Cerebellar cortex (tissue), 1 donor: ENCODE measurements around the gene B4GALT5.

Experiments used
- DNase-seq: peaks from one replicate; pipeline ENCODE4 v3.0.0-alpha.2; 2015; ENCODE audit warnings: low spot score

The B4GALT5 gene

DNA sequence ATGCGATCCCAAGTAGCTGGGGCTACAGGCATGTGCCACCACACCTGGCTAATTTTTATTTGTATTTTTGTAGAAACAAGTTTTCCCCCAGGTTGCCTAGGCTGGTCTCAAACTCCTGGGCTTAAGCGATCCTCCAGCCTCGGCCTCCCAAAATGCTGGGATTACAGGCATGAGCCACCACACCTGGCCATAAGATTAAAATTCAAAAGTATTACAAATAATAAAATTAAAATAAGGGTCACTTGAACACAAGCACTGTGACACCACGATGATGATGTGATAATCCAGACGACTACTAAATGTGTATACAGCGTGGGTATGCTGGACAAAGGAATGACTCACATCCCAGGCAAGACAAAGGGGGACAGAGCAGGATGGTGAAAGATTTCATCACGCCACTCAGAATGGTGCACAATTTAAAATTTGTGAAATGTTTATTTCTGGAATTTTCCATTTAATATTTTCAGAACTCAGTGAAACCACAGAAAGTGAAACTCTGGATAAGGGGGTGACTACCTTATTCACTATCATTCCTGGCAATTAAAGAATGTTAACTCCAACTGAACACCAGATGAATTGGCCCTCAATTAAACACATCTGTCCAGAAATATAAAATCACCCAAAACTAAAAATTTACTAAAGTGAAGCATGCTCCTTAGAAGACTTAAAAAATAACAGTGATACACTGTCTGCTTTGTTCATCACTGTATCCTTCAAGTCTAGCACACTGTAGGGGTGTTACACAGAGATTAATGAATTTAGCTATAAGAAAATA is 13.1 kb downstream of the B4GALT5 start:
- DNase-seq, result no peak

DNA sequence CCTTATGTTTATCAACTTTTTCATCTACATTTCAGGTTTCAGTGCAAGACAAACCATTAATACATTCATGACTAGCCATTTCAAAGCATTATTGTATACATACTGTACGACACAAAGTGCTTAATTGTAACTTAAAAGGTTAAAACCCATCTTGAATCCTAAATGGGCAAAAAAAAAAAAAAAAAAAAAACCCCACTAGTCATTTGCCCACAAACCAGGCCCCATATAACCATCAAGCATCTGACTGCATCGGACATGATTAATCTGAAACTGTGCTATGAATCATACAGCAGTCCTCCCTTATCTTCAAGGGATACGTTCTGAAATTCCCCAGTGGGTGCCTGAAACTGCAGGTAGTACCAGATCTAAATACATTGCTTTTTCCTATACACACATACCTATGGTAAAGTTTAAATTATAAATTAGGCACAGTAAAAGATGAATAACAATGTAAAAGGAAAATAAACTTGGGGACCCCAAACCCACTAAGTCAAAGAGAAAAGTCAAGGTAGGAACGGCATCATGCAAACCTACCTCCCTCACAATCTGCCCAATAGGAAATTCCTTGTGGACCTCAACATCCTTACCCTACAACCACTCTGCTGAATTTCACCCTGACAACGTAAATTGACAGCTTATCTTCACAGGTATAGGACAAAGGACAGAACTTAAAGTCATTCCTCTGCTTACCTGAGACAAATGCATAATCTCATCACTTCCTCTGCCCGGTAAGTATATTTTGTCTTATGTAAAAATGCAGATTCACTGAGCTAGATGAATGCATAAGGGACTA is 14.3 kb downstream of the B4GALT5 start:
- peak; percentile 3 for DNase-seq

- DNase-seq, result peak; percentile 2
These were observed 15.2 kb downstream of the B4GALT5 start for GRCh38 chr20:49698477-49698876.

- peak; percentile 65 for DNase-seq
These were observed 16.6 kb downstream of the B4GALT5 start for GRCh38 chr20:49697071-49697470.

GRCh38 chr20:49696594-49696993 is 17.1 kb downstream of the B4GALT5 start:
- DNase-seq, result peak; percentile 15

DNA sequence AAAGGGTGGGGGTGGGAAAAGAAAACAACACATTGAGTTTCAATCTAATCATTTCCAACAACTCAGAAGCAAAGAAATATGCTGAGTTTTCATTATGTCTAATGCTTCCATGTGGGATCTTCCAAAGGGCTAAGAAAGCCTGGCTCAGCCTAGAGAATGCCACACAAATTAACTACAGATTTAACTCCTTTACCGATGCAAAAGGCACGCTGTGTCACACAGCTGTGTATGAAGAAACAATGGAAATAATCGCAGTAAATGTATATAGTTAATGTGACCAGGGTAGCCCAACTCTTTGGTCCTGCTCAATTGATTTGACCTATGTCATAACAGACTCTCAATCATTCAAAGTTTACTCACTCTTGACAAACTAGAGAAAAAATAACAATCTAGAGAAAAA is 17.8 kb downstream of the B4GALT5 start:
- no peak for DNase-seq

DNA sequence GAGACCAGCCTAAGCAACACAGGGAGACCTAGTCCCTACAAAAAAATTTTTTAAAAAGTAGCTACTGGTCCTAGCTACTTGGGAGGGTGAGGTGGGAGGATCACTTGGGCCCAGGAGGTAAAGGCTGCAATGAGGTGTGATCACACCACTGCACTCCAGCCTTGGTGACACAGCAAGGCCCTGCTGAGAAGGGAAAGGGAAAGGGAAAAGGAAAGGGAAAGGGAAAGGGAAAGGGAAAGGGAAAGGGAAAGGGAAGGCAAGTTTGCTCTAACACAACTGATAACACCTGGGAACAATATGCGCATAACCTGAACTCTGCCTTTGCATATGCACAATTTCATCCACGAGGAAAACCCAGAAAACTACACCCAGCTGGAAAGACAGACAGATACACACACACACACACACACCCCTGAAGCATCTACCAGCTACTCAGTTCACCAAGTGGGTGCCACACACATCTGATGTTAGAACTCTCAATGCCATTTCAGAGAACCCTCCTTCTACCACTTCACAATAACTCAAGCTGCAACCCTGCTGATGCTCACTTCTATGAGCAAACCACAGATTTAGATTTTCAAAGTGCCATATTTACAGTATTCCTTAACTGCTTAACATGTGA is 19.1 kb downstream of the B4GALT5 start:
- DNase-seq, result no peak

DNA sequence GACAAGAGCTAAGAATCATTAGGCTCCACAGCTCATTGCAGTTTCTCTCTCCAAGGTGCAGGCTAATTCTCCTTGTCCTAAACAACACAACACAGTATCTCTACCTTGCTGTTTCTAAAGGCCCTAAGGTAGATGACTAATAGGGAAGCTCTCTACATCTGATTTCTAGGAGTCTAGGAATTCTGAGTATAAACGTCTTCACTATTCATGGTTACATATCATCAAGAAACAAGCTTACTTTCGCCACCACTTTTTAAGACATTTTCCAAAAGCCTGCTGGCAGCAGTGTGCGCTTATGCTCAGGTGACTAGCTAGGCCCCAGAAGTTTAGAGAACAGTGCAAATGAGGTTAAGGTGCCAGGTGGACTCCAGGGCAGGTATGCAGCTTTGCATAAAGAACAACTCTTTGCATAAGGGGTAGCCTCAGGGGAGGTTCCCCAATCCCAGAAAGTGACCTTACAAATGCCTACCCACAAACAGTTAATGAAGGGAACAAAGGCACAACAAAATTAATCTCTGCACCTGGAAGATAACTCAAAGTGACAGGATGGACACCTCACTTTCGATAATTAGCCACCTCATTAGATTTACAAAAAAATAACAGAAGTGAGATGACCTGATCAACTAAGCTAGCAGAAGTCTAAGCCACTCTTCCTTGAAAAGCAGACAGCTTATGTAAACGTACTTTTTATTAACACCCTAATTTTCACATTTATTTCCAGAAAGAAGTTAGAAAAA is 20.1 kb downstream of the B4GALT5 start:
- no peak for DNase-seq

DNA sequence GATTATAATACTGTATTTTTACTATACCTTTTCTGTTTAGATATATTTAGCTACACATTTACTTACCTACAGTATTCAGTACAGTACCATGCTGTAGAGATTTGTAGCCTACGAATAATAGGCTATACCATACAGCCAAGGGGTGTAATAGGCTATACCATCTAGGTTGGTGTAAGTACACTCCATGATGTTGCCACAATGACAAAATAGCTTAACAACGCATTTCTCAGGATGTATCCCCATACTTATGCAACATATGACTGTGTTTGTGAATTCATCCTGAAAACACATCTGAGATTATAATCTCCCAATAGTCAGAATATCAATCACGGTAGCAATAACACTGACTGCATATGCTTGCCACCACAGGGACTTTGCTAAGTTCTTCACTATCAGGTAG is 20.7 kb downstream of the B4GALT5 start:
- DNase-seq, result no peak

DNA sequence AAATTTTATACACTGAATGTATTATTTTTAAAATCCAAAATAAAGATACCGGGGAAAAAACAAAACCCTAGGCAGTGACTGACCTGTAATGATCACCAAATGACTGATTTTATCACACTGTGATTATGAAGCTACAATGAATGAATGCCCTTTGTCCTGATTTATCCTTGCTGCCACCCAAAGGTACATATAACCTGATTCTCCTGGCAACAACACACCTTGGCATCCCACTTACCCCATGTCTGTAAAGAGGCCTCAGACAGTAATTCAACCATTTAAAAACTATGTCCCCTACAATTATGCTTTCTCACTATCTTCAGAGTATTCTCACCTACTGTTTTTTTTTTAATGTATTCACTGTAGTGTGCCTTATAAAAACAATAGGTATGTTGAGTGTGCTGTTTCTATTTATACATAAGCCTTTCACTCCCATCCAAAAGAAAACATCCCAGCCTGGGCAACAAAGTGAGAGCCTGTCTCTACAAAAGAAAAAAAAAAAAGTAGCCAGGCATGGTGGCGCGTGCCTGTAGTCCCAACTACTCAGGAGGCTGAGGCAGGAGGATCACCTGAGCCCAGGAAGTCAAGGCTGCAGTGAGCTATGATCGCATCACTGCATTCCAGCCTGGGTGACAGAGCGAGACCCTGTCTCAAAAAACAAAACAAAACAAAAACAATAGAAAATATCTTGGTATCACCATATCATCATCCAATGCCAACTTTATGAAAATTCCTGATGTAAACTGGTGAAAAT is 21.7 kb downstream of the B4GALT5 start:
- DNase-seq, result no peak

DNA sequence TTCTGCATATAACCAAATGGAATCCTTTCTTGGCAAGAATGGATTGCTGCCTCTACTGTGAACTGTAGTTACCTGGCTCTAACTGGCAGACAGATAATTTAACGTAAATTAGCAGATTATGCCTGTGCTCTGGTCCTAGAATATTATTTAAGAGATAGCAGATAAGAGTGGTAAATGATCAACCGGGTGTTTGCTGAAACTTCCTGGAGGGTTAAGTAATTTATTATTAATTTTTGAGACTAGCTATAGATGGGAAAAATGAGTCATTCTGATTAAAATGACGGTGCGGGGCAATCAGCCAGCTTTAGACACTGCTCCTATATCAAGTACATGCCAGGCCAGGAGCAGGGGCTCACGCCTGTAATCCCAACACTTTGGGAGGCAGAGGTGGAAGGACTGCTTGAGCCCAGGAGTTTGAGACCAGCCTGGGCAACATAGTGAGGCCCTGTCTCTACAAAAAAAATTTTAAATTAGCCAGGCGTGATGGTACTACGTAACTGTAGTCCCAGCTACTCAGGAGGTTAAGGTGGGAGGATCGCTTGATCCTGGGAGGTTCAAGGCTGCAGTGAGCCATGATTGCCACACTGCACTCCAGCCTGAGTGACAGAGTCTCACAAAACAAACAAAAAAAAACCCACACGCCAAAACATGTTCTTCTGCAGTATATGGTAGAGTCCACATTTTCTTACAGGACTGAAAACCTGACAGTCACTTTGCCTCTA is 22.6 kb downstream of the B4GALT5 start:
- DNase-seq, result no peak

DNA sequence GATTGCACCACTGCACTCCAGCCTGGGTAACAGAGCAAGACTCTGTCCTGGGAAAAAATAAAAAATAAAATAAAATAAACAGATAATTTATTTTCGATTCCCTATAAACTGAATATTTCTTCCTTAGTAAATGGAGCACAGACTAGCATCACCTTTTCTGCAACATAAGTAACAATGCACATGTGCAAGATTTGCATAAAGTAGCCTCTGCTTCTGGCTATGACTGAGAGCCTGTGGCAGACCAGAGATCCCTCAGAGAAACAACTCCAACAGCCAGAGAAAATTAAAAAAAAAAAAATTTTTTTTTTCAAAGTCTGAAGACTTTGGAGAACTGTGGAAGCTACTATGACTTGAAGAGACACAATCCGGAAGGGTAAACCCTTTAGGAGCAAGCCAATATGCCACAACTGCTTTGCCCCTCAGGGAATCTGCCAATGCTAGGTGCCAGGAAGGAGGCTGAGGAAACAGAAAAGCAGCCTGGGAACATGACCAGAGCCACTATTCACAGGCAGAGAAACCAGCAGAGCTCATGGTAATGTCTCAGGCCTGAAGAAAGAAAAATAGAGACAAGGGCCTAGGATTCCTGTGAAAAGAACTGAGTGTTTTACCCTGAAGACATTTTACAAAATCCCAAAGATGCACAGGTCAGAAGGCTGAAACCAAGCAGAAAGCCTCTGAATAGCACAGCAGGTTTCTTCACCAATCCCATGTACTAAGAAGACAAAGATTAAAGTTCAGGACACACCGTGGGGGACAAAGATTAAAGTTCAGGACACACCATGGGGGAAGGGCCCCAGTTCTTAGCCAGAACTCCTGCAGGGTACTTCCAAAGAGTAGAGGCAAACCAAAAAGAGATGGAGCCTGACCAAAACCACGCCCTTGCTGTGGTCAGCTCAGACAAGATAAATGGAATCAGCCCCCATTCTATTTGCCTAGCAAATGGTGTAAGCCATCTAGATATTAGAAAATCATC is 25.8 kb downstream of the B4GALT5 start:
- DNase-seq, result peak; percentile 55

DNA sequence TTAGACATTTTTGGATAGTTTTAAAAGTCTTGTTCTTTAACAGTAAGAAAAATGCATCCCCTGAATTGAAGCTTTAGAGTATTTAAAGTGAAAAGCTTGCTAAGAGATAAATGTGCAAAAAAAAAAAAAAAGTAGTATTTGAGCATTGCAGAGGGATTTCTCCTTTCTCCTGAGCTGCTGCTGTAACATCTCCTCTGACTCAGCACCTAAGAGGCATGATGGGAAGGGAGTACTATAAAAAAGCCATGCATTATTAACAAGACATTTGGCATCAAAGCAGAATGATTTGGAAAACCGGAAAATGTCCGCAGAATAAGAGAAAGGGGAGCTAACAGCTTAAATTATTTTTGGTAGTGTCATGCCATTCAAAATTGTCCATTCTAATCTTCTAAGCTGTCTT is 27.9 kb downstream of the B4GALT5 start:
- DNase-seq, result peak; percentile 45

GRCh38 chr20:49685161-49685601 is 28.5 kb downstream of the B4GALT5 start:
- peak; percentile 72 for DNase-seq

DNA sequence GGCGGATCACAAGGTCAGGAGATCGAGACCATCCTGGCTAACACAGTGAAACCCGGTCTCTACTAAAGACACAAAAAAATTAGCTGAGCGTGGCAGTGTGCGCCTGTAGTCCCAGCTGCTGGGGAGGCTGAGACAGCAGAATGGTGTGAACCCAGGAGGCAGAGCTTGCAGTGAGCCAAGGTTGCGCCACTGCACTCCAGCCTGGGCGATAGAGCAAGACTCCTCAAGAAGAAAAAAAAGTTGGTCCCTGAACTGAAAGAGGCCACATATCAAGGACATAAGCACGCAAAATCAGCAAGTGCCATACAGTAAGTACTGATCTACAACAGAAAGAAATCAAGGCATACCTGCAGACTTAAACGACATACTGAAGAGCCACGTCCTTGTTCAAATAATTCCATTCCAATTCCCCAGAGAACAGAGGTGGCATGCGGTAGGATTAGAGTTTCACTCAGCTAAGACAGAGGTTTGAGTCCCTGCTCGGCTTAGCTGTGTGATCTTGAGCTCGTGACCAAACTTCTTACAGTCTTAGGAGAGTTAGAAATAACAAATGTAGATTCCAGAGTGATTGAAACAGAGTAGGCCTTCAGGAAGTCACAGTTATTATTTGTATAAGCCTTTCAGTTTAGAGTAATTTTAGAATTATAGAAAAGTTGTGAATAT is 29.2 kb downstream of the B4GALT5 start:
- no peak for DNase-seq

- DNase-seq, result no peak
These were observed 30.9 kb downstream of the B4GALT5 start for GRCh38 chr20:49682798-49683197.

DNA sequence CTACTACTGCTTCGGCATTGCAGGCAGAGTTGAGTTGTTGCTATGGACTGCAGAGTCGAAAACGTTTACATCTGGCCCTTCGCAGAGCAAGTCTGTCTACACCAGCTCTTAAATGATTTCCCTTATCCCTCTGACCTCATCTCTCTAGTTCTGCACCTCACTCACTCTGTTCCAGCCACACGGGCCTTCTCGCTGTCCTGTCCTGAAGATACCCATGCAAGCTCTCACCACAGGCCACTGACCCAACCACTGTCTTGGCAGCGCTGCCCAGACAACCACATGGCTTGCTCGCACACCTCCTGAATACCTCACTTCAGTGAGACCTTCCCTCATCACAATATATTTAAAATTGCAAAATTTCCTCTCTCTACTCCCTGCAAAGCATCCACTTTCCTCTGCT is 31.4 kb downstream of the B4GALT5 start:
- DNase-seq, result no peak

DNA sequence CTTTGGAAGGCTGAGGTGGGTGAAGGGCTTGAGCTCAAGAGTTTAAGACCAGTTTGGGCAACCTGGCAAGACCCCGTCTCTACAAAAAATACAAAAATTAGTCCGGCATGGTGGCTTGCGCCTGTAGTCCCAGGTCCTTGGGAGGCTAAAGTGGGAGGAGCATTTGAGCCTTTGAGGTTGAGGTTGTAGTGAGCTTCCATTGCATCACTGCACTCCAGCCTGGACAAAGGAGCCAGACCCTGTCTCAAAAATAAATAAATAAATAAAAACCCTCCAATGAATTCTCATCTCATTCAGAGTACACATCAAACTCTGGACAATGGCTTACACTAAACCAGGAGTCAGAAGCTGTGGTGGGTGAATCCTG is 31.8 kb downstream of the B4GALT5 start:
- no peak for DNase-seq

- DNase-seq, result no peak
These were observed 33.2 kb downstream of the B4GALT5 start for GRCh38 chr20:49680484-49680883.
